Caco-2 (cell line): ENCODE data around the gene PIP5KL1. TPM values are rescaled to one million over a fixed set of nuclear protein-coding genes. Genes with fewer than 3 reads are reported as not detected.
A peak's percentile ranks its signal among the peaks of the same experiment; 100 is the strongest.

ENCODE experiments used
- BruUV-seq: library from RNA; stranded (reverse); fragments of 400-500 nt; replicated peaks from 2 replicates; lab custom pipeline; 2021; lab: Mats Ljungman, UMichigan
- CTCF ChIA-PET: fragments of 300-600 bp; sonication (Branson Sonifier 250); formaldehyde crosslinking; loops from one replicate; lab custom pipeline; 2022; ENCODE audit warnings: antibody characterized with exemption; lab: Charles Lee
- POLR2A ChIA-PET: fragments of 300-600 bp; sonication (Branson Sonifier 250); formaldehyde crosslinking; loops from one replicate; lab custom pipeline; 2022; ENCODE audit warnings: antibody characterized with exemption; lab: Charles Lee
- DNase-seq, 2 experiments: peaks; one replicate each; pipeline versions ENCODE4 v3.0.0 to v3.0.0-alpha.2; 2020 to 2022
- H3K27me3 ChIP-seq: replicated peaks from 2 replicates; pipeline ENCODE4 v1.6.0; 2011; ENCODE audit warnings: low read length; ENCODE audit not compliant: control insufficient read depth, insufficient read depth
- H3K36me3 ChIP-seq: 2 replicates; pipeline ENCODE4 v1.5.1; 2011; ENCODE audit warnings: low read length; ENCODE audit not compliant: control insufficient read depth, insufficient read depth
- H3K4me1 ChIP-seq: fragments of 250-450 bp; sonication (Bioruptor Pico); 2 replicates; pipeline ENCODE4 v1.5.1; 2020; ENCODE audit warnings: mild to moderate bottlenecking
- H3K4me3 ChIP-seq: 2 replicates; pipeline ENCODE4 v1.5.1; 2011; ENCODE audit warnings: low read depth, mild to moderate bottlenecking, control low read depth, low read length
- H3K9me3 ChIP-seq: fragments of 250-450 bp; sonication (Bioruptor Pico); 2 replicates; pipeline ENCODE4 v1.5.1; 2020; ENCODE audit warnings: mild to moderate bottlenecking, moderate library complexity
- H3K27ac Mint-ChIP-seq: one replicate; pipeline ENCODE4 v1.8.0; 2022; ENCODE audit warnings: mixed read lengths; ENCODE audit not compliant: unreplicated experiment
- H3K27me3 Mint-ChIP-seq: one replicate; pipeline ENCODE4 v1.8.0; 2022; ENCODE audit warnings: mixed read lengths; ENCODE audit not compliant: insufficient read depth, unreplicated experiment
- H3K36me3 Mint-ChIP-seq: one replicate; pipeline ENCODE4 v1.8.0; 2022; ENCODE audit warnings: mild to moderate bottlenecking, mixed read lengths; ENCODE audit not compliant: insufficient read depth, unreplicated experiment
- H3K4me1 Mint-ChIP-seq: one replicate; pipeline ENCODE4 v1.8.0; 2022; ENCODE audit warnings: low read depth, mixed read lengths; ENCODE audit not compliant: unreplicated experiment
- H3K4me3 Mint-ChIP-seq: one replicate; pipeline ENCODE4 v1.8.0; 2022; ENCODE audit warnings: mild to moderate bottlenecking, moderate library complexity, mixed read lengths; ENCODE audit not compliant: unreplicated experiment
- H3K9me3 Mint-ChIP-seq: one replicate; pipeline ENCODE4 v1.8.0; 2022; ENCODE audit warnings: mixed read lengths; ENCODE audit not compliant: unreplicated experiment
- CTCF ChIP-seq, 2 experiments: fragments of 200-600 bp in 1 of 2; IDR thresholded peaks; 1 replicate in 1 of 2; 2 replicates in 1 of 2; pipeline versions ENCODE4 v1.5.1 to v1.8.0; 2011 to 2022; ENCODE audit warnings: antibody characterized with exemption in 1 of 2, control low read depth in 1 of 2, inconsistent platforms in 1 of 2, low read depth in 1 of 2, low read length in 1 of 2, mild to moderate bottlenecking in 1 of 2, moderate library complexity in 1 of 2; ENCODE audit not compliant: insufficient read depth in 1 of 2, severe bottlenecking in 1 of 2, unreplicated experiment in 1 of 2
- intact Hi-C: fragments of 100-400 bp; cut with micrococcal nuclease; formaldehyde crosslinking; loops from one replicate; pipeline ENCODE4 v1.10.0; 2022; ENCODE audit not compliant: unreplicated experiment
- total RNA-seq: library from RNA; stranded (reverse); gene quantifications from 2 replicates; pipeline ENCODE4 v1.2.3, GENCODE V29; 2022

PIP5KL1 gene
- total RNA-seq, 1 experiment from 2014 or later, result 2.3 TPM

- CTCF ChIA-PET, result interaction anchor here (0.8 kb wide), 1 partner anchor 180 kb away, joined by 3 read pairs; the partner anchor contains the start of gene TOR2A
- Mint-ChIP-seq H3K4me1 (peaks cover 7% of the 10 kb centered on the region), H3K27me3 (no peaks in the 10 kb centered on the region), H3K9me3 (no peaks in the 10 kb centered on the region), H3K27ac (no peak overlapping the region), H3K36me3 (no peaks in the 10 kb centered on the region), H3K4me3 (no peak overlapping the region)
- no peak for DNase-seq
- Histone ChIP-seq H3K4me3 (no peak overlapping the region), H3K36me3 (no peaks in the 10 kb centered on the region; the same call in 1 of the 2 replicates), H3K27me3 (no peaks in the 10 kb centered on the region), H3K4me1 (peaks cover 44% of the 10 kb centered on the region), H3K9me3 (no peaks in the 10 kb centered on the region)
- intact Hi-C loops, result loop anchor here (5.0 to 10.0 kb wide), 4 partner anchors 43 to 691 kb away; partner anchors contain the start of genes CDK9 and TOR2A
- POLR2A ChIA-PET, result interaction anchor here (0.5 kb wide), 1 partner anchor 527 kb away, joined by 3 read pairs; no protein-coding TSS in a partner anchor
- BruUV-seq, result no TSS peak
- no peak for TF ChIP-seq CTCF (IDR thresholded peaks at IDR 0.05; ENCODE audit: insufficient read depth in 1 of 2, low read depth in 1 of 2, low read length in 1 of 2, severe bottlenecking in 1 of 2, unreplicated experiment in 1 of 2)
Observed at GRCh38 chr9:127915325-127915752, 15.2 kb downstream of the PIP5KL1 start.

DNA sequence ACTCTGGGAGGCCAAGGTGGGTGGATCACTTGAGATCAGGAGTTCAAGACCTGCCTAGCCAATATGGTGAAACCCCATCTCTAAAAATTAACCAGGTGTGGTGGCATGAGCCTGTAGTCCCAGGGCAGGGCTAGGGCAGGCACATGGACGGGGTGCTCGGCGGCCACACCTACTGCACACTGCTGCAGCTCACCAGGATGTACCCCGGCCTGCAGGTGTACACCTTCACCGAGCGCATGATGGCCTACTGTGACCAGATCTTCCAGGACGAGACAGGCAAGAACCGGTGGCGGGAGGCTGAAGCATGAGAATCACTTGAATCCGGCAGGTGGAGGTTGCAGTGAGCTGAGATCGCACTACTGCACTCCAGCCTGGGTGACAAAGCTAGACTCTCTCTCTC lies 16.9 kb downstream of the PIP5KL1 start:
- Mint-ChIP-seq H3K9me3 (no peaks in the 10 kb centered on the region), H3K27ac (no peak overlapping the region), H3K27me3 (no peaks in the 10 kb centered on the region), H3K36me3 (no peaks in the 10 kb centered on the region), H3K4me1 (peaks cover under 1% of the 10 kb centered on the region), H3K4me3 (no peak overlapping the region)
- H3K4me1 ChIP-seq, result peaks cover 39% of the 10 kb centered on the region
- no peaks in the 10 kb centered on the region; the same call in 1 of the 2 replicates for H3K36me3 ChIP-seq
- no TSS peak for BruUV-seq
- intact Hi-C loops, result loop anchor here (10.0 kb wide), 1 partner anchor 689 kb away; no protein-coding TSS in a partner anchor
- no peaks in the 10 kb centered on the region for H3K27me3 ChIP-seq
- CTCF ChIA-PET, result no interaction called here
- no peak overlapping the region for H3K4me3 ChIP-seq
- TF ChIP-seq CTCF (IDR thresholded peaks at IDR 0.05; ENCODE audit: insufficient read depth in 1 of 2, low read depth in 1 of 2, low read length in 1 of 2, severe bottlenecking in 1 of 2, unreplicated experiment in 1 of 2), result no peak
- DNase-seq, result no peak
- no peaks in the 10 kb centered on the region for H3K9me3 ChIP-seq
- POLR2A ChIA-PET, result no interaction called here

- BruUV-seq, result no TSS peak
- intact Hi-C loops, result loop anchor here (10.0 kb wide), 1 partner anchor 688 kb away; no protein-coding TSS in a partner anchor
- CTCF ChIA-PET, result interaction anchor here (0.6 to 1.1 kb wide), 3 partner anchors 8 to 321 kb away, joined by 3 to 7 read pairs (median 6); partner anchors contain the start of gene TOR2A
- Mint-ChIP-seq H3K27me3 (no peaks in the 10 kb centered on the region), H3K27ac (no peak overlapping the region), H3K9me3 (no peaks in the 10 kb centered on the region), H3K36me3 (no peaks in the 10 kb centered on the region), H3K4me1 (no peaks in the 10 kb centered on the region), H3K4me3 (no peak overlapping the region)
- POLR2A ChIA-PET, result interaction anchor here (0.6 kb wide), 1 partner anchor 303 kb away, joined by 7 read pairs; no protein-coding TSS in a partner anchor
- peaks cover 39% of the 10 kb centered on the region for H3K4me1 ChIP-seq
- DNase-seq, result peak; percentile 65 to 74
- H3K36me3 ChIP-seq, result no peaks in the 10 kb centered on the region; the same call in 1 of the 2 replicates
- H3K4me3 ChIP-seq, result no peak overlapping the region
- no peaks in the 10 kb centered on the region for H3K27me3 ChIP-seq
- H3K9me3 ChIP-seq, result no peaks in the 10 kb centered on the region
- TF ChIP-seq CTCF (IDR thresholded peaks at IDR 0.05; ENCODE audit: insufficient read depth in 1 of 2, low read depth in 1 of 2, low read length in 1 of 2, severe bottlenecking in 1 of 2, unreplicated experiment in 1 of 2), result no peak
Observed at GRCh38 chr9:127912882-127913281, 17.7 kb downstream of the PIP5KL1 start.
